IPS DF 4.7 (cell line): ENCODE measurements around the gene CXXC5.
"Not testable (repeated sequence)": the region's sequence is repeated elsewhere in the genome, so short reads cannot be mapped to it uniquely, and the experiment has no call there.

Experiments
- DNase-seq: peaks from one replicate; pipeline ENCODE4 v3.0.0-alpha.2; 2013; ENCODE audit warnings: low spot score; ENCODE audit errors: extremely low read depth

Gene CXXC5

GRCh38 chr5:139648205-139649081 is at the start of gene CXXC5:
Gene CXXC5, plus strand, starts transcription at chr5:139648349. Its CDS starts 32,175 bp downstream, at chr5:139680524.
- no peak for DNase-seq

- not testable (repeated sequence) for DNase-seq
Measured at GRCh38 chr5:139598601-139598965, 49.6 kb upstream of the CXXC5 start.

- no peak for DNase-seq
Measured at GRCh38 chr5:139600336-139600949, 47.7 kb upstream of the CXXC5 start.

- DNase-seq = no peak
Measured at GRCh38 chr5:139601429-139601828, 46.7 kb upstream of the CXXC5 start.

- not testable (repeated sequence) for DNase-seq
Measured at GRCh38 chr5:139601948-139602347, 46.2 kb upstream of the CXXC5 start.

- no peak for DNase-seq
Measured at GRCh38 chr5:139605887-139606286, 42.3 kb upstream of the CXXC5 start.

- no peak for DNase-seq
Measured at GRCh38 chr5:139611703-139612584, 36.2 kb upstream of the CXXC5 start.

GRCh38 chr5:139619861-139620260 is 28.3 kb upstream of the CXXC5 start:
- DNase-seq = no peak

GRCh38 chr5:139625398-139625797 is 22.8 kb upstream of the CXXC5 start:
- DNase-seq = not testable (repeated sequence)

GRCh38 chr5:139630855-139631254 is 17.3 kb upstream of the CXXC5 start:
- no peak for DNase-seq

- no peak for DNase-seq
Measured at GRCh38 chr5:139631520-139632165, 16.5 kb upstream of the CXXC5 start.

GRCh38 chr5:139633295-139634027 is 14.7 kb upstream of the CXXC5 start:
- peak; percentile 89 for DNase-seq

- DNase-seq = no peak
Measured at GRCh38 chr5:139634028-139634325, 14.2 kb upstream of the CXXC5 start.

- DNase-seq = no peak
Measured at GRCh38 chr5:139634541-139634940, 13.6 kb upstream of the CXXC5 start.

- DNase-seq = no peak
Measured at GRCh38 chr5:139635191-139635590, 13.0 kb upstream of the CXXC5 start.

GRCh38 chr5:139635606-139636206 is 12.4 kb upstream of the CXXC5 start:
- no peak for DNase-seq

GRCh38 chr5:139636207-139636792 is 11.8 kb upstream of the CXXC5 start:
- no peak for DNase-seq

- no peak for DNase-seq
Measured at GRCh38 chr5:139636975-139637408, 11.2 kb upstream of the CXXC5 start.

- no peak for DNase-seq
Measured at GRCh38 chr5:139637438-139638089, 10.6 kb upstream of the CXXC5 start.
